ENCODE data around the gene ODAD2.
A peak's percentile ranks its signal among the peaks of the same experiment; 100 is the strongest.

The ODAD2 gene

DNA sequence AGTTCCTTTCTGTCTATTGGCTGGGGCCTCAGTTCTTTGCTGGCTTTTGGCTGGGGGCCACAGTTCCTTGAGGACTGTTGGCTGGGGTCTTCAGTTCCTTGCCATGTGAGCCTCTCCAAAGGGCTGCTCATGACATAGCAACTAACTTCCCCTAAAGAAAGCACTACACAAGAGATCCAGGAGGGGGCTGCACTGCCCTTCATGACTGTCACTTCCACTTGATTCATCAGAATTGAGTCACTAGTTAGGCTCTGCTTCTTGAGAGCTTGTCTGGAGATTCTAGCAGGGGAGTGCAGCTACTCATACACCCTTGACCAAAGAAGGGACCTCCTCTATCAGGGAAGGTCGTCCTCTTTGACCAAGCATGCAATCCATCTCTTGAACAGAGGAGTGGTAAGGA, 215.2 kb downstream of the ODAD2 start:
- TF ChIP-seq, protein P1, sequence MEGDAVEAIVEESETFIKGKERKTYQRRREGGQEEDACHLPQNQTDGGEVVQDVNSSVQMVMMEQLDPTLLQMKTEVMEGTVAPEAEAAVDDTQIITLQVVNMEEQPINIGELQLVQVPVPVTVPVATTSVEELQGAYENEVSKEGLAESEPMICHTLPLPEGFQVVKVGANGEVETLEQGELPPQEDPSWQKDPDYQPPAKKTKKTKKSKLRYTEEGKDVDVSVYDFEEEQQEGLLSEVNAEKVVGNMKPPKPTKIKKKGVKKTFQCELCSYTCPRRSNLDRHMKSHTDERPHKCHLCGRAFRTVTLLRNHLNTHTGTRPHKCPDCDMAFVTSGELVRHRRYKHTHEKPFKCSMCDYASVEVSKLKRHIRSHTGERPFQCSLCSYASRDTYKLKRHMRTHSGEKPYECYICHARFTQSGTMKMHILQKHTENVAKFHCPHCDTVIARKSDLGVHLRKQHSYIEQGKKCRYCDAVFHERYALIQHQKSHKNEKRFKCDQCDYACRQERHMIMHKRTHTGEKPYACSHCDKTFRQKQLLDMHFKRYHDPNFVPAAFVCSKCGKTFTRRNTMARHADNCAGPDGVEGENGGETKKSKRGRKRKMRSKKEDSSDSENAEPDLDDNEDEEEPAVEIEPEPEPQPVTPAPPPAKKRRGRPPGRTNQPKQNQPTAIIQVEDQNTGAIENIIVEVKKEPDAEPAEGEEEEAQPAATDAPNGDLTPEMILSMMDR (IDR thresholded peaks at IDR 0.05): peak; percentile 36
- H3K4me3 ChIP-seq: no peak overlapping the region
- H3K27ac ChIP-seq: peak overlapping the region in 1 of 2 donors; percentile 41
- no peak for DNase-seq (ENCODE audit: low spot score)

DNA sequence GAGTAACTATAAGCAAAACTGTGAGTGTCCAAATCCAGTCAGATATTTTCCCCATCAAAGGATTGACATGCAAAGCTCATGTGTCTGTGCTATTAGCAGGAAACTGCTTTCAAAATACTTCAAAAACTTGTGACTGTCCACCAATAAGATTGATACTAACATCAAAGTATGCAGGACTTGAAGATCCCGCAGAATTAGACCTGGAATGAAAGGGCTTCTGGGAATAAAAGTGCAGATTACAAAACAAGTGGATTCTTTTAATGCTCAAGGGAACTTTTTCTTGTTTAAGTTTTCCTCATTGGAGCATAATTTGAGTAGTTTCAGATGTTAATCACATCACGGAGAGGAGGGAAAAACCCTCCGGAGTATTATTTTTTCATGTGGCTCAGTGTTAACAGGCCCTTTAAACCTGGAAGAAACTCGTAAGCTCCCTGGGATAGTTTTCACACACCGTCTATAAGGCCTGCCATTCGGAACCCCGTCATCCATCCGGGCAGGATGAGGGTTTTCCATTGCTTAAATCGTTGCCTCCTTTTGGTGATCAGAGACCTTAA, 219.3 kb downstream of the ODAD2 start:
- TF ChIP-seq, protein P1 (IDR thresholded peaks at IDR 0.05): no peak
- Histone ChIP-seq H3K27ac (peak overlapping the region in 1 of 2 donors; percentile 26), H3K4me3 (no peak overlapping the region)
- no peak for DNase-seq (ENCODE audit: low spot score)

DNA sequence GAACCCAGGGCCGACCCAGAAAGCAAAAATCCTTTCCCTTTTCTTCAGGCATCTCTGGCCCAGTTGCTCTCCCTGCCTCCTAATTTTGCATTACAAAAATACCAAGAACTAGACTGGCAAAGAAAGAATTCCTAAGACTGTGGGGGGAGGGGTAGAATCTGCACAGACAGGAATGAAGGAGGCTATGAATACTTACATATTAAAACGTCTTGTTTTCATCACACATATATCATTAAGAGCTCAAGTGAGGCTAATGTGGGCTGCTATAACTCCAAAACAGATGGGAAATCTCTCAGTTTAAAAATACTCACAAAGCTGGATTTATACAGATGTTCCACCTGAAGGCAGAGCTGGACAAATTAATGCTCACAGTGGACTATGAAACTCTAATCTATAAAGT, 224.0 kb downstream of the ODAD2 start:
- Histone ChIP-seq H3K27ac (peak overlapping the region in 1 of 2 donors; percentile 17), H3K4me3 (no peak overlapping the region)
- TF ChIP-seq, protein P1 (IDR thresholded peaks at IDR 0.05): no peak
- DNase-seq (ENCODE audit: low spot score): no peak

DNA sequence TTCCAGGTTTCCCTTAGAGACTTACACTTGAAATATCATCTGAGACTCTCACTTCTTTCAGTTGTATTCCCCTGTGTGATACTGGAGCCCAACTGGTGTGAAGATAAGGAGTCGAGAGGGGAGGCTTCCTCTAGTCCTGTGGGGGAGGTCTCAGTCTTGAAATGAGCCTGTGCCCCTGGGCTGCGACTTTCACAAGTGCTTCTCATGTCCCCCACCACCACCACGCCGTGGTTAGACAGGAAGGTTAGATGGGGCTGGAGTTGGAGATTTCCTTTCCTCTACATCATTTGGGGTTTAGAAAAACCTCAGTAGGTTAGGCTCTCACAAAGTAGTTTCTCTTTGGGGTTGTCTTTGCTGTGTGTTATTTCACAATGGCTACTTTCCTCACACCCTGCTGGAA, 227.6 kb downstream of the ODAD2 start:
- TF ChIP-seq, protein P1 (IDR thresholded peaks at IDR 0.05): no peak
- no peak for DNase-seq (ENCODE audit: low spot score)
- Histone ChIP-seq H3K4me3 (no peak overlapping the region), H3K27ac (no peak overlapping the region)

DNA sequence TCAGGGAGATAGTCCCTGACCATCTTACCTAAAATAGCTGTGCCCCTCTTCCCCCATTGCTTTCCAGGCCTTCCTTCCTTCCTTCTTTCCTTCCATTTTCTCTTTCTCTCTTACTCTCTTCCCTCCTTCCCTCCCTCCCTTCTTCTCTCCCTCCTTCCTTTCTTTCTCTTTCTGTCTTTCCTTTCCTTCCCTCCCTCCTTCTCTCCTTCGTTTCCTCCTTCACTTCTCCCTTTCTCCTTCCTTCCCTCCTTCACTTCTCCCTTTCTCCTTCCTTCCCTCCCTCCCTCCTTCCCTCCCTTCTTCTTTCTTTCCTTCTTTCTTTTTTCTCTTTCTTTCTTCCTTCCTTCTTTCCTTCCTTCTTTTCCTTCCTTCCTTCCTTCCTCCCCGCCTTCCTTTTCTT, 228.7 kb downstream of the ODAD2 start:
- TF ChIP-seq, protein P1 (IDR thresholded peaks at IDR 0.05): no peak

More for the DNA sequence above, 228.7 kb downstream of the ODAD2 start:
- Histone ChIP-seq H3K27ac (no peak overlapping the region), H3K4me3 (no peak overlapping the region)
- DNase-seq (ENCODE audit: low spot score): no peak

Measured in coronary artery (tissue), 2 donors.